Cardiac fibroblast (primary cell): Measurements from ENCODE around the gene CELSR3.
A peak's percentile ranks its signal among the peaks of the same experiment; 100 is the strongest.

Experiments
- DNase-seq, 2 donors: peaks; one replicate each; pipeline versions ENCODE4 v3.0.0 to v3.0.0-alpha.2; 2010; ENCODE audit warnings: low read depth in 2 of 2
- H3K4me3 ChIP-seq, 2 donors: replicated peaks in 1 of 2; 1 replicate in 1 of 2; 2 replicates in 1 of 2; pipeline ENCODE4 v1.5.1; 2011; ENCODE audit warnings: low read depth in 2 of 2, low read length in 2 of 2, mild to moderate bottlenecking in 2 of 2, moderate library complexity in 1 of 2
- TF ChIP-seq, protein P1 (sequence below): IDR thresholded peaks from one replicate; pipeline ENCODE4 v1.5.1; 2011; ENCODE audit warnings: low read depth, mild to moderate bottlenecking, low read length, inconsistent platforms

CELSR3 gene

DNA sequence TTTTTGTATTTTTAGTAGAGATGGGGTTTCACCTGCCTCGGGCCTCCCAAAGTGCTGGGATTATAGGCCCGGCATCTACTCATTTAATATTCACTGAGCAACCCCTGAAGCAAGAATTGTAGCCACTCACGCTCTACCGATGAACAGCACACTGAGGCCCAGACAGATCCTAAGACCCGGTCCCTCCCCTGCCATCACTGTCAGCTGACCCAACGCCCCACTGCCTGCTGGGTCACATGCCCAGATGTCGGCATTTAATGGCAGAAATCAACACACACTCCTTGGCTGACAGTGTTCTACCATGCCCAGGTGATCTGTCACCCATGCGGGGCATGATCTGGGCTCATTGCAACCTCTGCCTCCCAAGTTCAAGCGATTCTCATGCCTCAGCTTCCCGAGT lies 37.9 kb downstream of the CELSR3 start:
- DNase-seq, result no peak
- no peak overlapping the region for H3K4me3 ChIP-seq
- TF ChIP-seq, protein P1, sequence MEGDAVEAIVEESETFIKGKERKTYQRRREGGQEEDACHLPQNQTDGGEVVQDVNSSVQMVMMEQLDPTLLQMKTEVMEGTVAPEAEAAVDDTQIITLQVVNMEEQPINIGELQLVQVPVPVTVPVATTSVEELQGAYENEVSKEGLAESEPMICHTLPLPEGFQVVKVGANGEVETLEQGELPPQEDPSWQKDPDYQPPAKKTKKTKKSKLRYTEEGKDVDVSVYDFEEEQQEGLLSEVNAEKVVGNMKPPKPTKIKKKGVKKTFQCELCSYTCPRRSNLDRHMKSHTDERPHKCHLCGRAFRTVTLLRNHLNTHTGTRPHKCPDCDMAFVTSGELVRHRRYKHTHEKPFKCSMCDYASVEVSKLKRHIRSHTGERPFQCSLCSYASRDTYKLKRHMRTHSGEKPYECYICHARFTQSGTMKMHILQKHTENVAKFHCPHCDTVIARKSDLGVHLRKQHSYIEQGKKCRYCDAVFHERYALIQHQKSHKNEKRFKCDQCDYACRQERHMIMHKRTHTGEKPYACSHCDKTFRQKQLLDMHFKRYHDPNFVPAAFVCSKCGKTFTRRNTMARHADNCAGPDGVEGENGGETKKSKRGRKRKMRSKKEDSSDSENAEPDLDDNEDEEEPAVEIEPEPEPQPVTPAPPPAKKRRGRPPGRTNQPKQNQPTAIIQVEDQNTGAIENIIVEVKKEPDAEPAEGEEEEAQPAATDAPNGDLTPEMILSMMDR, result no peak

DNA sequence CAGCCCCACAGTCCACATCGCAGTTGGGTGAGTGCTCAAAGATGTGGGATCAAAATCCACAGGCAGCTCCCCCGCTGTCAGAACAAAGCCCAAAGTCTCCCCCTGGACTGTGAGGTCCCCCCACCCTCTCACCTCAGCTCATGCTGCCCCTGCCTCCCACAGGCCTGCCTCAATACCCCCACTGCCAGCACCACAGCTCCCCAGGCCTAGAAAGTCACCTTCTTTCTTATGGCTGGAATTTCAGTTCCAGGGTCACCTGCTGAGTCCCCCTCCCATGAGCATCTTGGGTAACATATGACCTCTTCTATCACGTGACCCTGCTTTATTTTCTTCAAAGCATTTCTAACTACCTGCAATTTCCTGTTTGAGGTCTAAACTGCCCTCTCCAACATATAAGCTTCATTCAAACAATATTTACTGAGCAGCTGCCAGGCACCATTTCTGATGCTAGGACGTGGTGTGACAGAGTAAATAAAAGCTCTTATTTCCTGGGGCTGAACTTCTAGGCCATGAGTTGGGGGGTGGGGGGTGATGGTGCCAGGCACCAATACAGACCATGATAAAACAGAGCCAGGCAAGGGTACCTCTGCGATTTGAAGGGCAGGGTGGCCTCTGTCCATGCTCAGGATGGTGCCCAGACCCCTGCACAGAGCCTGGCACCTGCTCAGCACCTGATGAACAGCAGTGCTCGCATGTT lies 38.7 kb downstream of the CELSR3 start:
- H3K4me3 ChIP-seq, result no peak overlapping the region
- no peak for DNase-seq
- TF ChIP-seq, protein P1, result no peak

DNA sequence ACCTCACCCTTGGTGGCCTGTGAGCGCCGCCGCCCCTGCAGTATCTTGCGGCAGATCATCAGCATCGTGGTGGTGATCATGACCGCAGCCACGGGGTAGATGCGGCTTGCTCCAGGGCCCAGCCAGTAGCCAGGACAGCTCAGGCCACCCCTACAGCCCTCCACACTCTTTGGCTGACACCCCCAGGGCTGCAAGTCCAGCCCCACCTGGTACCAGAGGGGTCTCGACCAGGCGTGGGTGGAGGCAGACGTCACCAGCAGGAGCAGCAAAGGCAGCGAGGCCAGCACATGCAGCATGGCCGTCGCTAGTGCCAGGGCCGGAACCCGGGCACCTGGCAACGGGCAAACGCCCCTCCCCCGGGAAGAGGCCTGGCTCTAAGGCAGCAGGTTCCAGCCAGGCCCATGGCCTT lies 41.2 kb downstream of the CELSR3 start, which contains the start of gene TMEM89:
Gene TMEM89, minus strand, starts transcription at position 309 of the 409 bp plus-strand sequence. Its CDS starts 13 bp downstream, at position 296.
- TF ChIP-seq, protein P1, result no peak
- no peak within 1 kb of the TSS for H3K4me3 ChIP-seq
- no peak for DNase-seq

DNA sequence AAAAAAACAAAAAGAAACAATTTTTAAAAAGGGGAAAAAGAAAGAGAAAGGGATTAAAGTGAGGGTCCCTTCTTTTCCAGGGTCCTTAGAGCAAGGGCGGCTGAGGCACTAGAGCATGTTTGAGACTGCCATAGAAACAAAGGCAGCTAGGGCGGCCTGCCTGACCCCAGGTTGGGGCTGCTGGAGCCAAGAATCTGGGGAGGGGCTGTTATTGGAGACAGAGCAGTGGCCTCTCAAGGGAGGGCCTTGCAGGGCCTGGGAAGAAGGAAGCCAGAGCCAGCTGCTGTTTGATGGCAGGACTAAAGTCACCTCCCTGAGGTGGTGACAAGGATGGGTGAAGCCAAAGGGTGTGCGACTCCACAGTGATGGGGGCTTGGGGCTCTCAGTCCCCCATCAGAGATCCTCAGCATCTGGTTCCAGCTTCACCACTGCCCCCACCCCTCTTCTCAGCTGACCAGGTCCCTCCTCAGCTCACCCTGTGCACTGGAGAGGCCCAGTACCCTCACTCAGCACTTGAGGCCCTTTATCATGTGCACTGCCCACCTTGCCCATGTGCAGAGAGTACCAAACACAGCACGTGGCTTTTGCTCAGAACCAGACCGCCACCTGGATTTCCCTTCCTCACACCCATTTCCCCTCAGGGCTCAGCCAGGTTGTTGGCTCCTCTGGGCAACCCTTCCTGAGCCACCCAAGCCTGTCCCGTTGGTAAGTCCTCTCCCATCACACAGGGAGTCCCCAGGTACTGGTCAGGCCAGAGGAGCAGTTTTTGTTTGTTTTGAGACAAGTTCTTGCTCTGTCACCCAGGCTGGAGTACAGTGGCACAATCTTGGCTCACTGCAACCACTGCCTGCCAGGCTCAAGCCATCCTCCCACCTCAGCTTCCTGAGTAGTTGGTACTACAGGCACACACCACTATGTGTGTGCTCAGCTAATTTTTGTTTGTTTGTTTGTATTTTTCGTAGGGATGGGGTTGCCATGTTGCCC lies 42.9 kb downstream of the CELSR3 start:
- TF ChIP-seq, protein P1, result no peak
- DNase-seq, result no peak
- no peak overlapping the region for H3K4me3 ChIP-seq

DNA sequence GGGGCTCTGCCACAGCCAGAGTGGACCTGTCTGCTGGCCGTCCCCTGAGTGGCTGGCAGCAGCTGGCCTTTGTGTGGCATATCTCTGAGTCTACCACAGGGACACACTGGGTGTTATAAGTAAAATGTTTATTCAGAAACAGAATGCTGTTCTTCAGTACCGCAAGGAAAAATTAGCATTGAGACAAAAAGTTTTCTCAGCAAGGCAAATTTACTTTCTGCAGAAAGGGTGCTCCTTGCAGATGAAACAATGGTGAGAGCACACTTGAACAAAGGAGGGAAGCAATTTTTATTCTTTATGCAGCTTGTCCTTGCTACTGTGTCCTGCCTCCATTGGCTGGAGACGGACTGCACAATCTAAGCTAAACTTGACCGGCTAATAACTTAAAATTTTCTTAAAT lies 45.1 kb downstream of the CELSR3 start:
- no peak overlapping the region for H3K4me3 ChIP-seq
- peak in 1 of 2 donors; percentile 48 for DNase-seq
- TF ChIP-seq, protein P1, result no peak

DNA sequence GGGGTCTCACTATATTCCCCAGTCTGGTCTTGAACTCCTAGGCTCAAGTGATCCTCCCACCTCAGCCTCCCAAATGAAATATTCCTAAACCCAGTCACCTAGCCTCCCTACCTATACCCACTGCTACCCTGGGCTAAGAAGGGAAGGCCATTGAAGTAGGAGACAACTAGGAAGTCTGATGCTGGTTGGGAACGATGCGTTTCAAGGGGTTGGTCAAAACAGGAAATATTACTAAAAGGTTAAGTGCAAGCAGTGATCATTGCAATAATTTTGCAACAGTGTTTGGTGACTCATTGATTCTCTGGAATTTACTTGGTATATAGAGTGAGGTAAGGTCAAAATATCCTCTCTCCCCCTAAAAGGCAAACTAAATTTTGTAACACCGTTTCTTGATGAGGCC lies 48.6 kb downstream of the CELSR3 start:
- DNase-seq, result peak; percentile 74 to 93
- H3K4me3 ChIP-seq, result no peak overlapping the region
- TF ChIP-seq, protein P1, result no peak
